Measurements from ENCODE around the gene ADD2.

ADD2 gene

DNA sequence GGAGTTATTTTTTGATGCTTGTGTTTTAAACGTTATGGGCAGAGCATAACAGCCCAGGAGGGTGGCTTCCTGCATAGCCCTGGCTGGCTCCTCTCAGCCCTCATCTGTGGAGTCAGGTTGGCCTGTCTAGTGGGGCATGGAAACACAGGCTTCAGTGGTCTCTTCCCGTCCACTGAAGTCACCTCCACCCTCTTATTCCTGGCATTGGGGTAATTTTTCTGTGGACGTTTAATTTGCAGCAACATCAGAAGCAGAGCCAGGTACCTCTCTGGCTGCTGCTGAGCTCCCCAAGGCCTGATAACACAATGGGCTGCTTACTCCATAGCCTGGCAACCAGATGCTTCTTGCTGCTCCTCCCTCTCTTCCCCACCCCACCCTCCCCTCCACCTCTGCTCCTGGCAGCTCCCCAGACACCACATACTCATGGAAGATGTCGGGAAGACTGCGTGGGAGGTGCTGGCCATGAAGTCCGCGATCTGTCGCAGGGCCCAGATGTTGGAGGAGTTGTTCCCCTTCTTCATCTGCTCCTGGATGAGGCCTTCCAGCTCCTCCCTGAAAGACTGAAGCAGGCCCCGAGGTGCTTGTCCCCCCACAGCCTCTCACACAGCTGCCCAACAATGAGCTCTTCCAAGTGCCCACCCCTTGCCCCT is 64.0 kb downstream of the ADD2 start:
- DNase-seq (ENCODE audit: low read depth in 2 of 2): no peak

DNA sequence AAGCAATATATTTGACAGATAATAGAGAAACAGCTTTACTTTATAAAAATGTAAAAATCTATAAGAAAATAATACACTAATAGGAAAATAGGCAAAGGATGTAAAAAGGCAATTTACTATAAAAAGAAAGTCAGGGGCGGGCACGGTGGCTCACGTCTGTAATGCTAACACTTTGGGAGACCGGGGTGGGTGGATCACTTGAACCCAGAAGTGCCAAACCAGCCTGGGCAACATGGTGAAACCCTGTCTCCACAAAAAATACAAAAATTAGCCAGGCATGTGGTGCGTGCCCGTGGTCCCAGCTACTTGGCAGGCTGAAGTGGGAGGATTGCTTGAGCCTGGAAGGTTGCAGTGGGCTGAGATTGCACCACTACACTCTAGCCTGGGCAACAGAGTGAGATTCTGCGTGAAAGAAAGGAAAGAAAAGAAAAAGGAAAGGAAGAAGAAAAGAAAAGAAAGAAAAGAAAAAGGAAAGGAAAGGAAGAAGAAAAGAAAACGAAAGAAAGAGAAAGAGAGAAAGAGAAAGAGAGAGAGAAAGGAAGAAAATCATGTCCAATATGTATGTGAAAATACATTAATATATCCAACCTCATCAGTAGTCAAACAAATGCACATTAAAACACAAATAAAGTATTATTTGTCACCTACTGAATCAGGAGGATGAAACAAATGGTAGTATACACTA is 65.1 kb downstream of the ADD2 start:
- no peak for DNase-seq (ENCODE audit: low read depth in 2 of 2)

- DNase-seq (ENCODE audit: low read depth in 2 of 2): no peak
Observed at GRCh38 chr2:70698847-70699246, 69.2 kb downstream of the ADD2 start.

DNA sequence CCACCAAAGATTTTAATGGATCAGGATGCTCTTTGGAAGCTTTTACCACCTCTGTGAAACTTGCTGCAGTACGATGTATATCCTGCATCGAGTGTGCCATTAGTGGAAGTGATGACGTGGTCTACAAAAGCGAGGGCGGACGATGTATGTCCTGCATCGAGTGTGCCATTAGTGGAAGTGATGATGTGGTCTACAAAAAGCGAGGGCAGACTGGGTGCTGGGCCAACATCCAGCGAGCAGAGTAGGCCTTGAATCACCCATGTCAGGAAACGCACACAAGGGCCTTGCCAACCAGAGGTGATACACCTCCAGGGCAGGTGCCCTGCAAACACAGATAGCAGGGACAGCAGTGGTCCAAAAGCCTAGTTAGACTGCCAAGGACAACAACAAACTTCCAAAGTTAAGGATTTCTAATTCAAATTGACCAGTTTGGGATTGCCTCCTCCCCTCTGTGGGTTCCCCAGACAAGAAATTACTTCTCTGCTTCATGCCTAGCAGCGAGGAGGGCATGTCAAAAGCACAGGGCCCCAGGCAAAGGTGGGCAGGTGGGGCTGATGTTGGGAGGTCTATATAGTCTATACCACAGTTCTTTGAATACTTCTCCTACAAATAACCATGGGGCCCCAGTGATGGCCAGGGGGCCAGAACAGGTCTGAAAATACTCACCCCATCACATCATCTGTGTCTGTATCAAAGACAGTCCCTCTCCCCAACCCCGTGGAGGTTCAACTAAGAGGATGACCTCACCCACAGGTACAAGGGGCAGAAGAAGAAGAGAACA is 70.2 kb downstream of the ADD2 start:
- DNase-seq (ENCODE audit: low read depth in 2 of 2): no peak

GRCh38 chr2:70696142-70696541 is 71.9 kb downstream of the ADD2 start:
- DNase-seq (ENCODE audit: low read depth in 2 of 2): no peak

- DNase-seq (ENCODE audit: low read depth in 2 of 2): no peak
Observed at GRCh38 chr2:70692256-70692655, 75.7 kb downstream of the ADD2 start.

GRCh38 chr2:70691497-70692140 is 76.4 kb downstream of the ADD2 start:
- DNase-seq (ENCODE audit: low read depth in 2 of 2): no peak

DNA sequence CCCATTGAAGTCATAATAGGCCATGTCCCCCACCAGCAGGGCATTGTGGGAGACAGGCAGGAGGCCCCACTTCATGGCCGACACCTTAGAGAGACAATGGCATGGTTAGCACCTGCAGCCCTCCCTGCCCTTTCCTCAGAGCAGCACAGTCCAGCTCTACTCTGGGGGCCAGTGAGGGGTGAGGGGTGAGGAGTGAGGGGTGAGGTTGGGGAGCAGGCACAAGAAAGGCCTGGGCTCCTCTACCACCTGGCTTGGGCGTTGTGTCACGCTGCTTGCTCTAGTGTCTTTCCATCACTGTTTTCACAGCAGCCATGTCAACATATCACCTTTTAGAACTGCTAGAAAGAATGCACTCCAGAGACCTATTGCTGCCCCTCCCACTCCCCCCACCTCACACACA is 77.2 kb downstream of the ADD2 start:
- DNase-seq (ENCODE audit: low read depth in 2 of 2): no peak

GRCh38 chr2:70688427-70688826 is 79.6 kb downstream of the ADD2 start:
- no peak for DNase-seq (ENCODE audit: low read depth in 2 of 2)

- no peak for DNase-seq (ENCODE audit: low read depth in 2 of 2)
Observed at GRCh38 chr2:70687461-70687795, 80.6 kb downstream of the ADD2 start.

GRCh38 chr2:70686577-70687460 is 81.2 kb downstream of the ADD2 start:
- DNase-seq (ENCODE audit: low read depth in 2 of 2): no peak

- DNase-seq (ENCODE audit: low read depth in 2 of 2): no peak
Observed at GRCh38 chr2:70685771-70686171, 82.2 kb downstream of the ADD2 start.

DNA sequence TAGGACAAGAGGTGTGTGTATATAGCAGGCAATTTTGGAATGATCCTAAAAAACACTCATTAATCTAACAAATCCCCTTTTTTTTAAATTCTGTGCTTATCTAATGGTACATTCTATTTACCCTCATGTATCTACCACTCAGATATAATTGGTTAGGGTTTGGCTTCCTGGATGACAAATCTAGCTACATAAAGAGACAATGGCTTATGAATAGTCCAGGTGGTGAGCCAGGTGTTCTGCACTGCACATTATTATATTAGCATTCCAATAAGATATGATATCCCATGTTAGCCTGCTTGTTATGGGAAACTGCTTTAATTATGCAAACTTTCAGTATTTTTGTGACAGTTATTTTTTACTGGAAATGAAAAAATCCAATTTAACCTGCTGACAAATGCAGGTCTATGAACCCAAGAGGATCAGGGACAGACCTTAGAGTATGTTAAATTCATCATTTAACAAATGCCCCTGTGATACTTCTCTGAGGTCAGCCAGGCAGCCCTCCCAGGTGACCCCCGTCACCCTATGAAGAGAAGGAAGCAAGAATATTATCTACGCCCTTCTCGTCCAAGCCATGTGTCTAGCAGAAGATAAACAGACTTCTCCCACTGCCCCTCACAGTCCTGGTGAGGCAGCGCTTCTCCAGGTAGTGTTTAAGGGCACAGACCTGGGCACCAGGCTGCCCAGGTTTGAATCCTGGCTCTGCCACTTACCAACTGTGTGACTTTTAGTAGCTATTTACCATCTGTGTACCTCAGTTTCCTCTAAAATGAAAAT is 83.0 kb downstream of the ADD2 start:
- DNase-seq (ENCODE audit: low read depth in 2 of 2): no peak

GRCh38 chr2:70683455-70683854 is 84.5 kb downstream of the ADD2 start:
- no peak for DNase-seq (ENCODE audit: low read depth in 2 of 2)

- DNase-seq (ENCODE audit: low read depth in 2 of 2): no peak
Observed at GRCh38 chr2:70680735-70681134, 87.3 kb downstream of the ADD2 start.

DNA sequence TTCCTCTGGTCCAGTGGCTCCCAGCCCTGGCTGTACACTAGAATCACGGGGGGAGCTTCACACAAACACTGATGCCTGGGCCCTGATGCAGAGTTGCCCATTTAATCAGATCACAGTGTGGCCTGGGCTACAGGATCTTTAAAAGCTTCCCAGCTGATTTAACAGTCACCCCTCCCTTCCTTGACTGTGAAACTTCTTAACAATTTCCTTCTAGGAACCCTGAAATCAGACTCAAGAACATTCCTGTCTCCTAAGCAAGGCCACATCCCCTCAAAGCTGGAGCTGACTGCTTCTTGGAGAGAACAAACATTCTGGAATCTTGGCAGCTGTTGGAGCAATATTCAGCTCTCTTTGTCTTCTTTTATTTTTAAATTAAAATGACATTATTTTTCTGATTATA is 88.7 kb downstream of the ADD2 start:
- no peak for DNase-seq (ENCODE audit: low read depth in 2 of 2)

- DNase-seq (ENCODE audit: low read depth in 2 of 2): no peak
Observed at GRCh38 chr2:70678576-70679143, 89.3 kb downstream of the ADD2 start.

GRCh38 chr2:70676301-70677035 is 91.5 kb downstream of the ADD2 start:
- DNase-seq (ENCODE audit: low read depth in 2 of 2): no peak

GRCh38 chr2:70675862-70676261 is 92.1 kb downstream of the ADD2 start:
- no peak for DNase-seq (ENCODE audit: low read depth in 2 of 2)

Measured in stimulated activated CD4-positive, alpha-beta T cell treated with anti-CD3 and anti-CD28 coated beads, Interleukin-1b, Interleukin-23, amount 100 ng/mL, for 1 hour (primary cell).